GM21825 (cell line): ENCODE data around the gene FMN2.
"Not testable (repeated sequence)": the region's sequence is repeated elsewhere in the genome, so short reads cannot be mapped to it uniquely, and the experiment has no call there.

Source experiments
- ATAC-seq: cut with Tn5 transposase; IDR thresholded peaks from one replicate; pipeline ENCODE4 v1.9.1; 2021; ENCODE audit warnings: mild to moderate bottlenecking, moderate library complexity; ENCODE audit not compliant: unreplicated experiment

FMN2 gene

GRCh38 chr1:240409615-240410014 lies 317.9 kb downstream of the FMN2 start:
- ATAC-seq, result no peak

GRCh38 chr1:240413732-240414131 lies 322.0 kb downstream of the FMN2 start:
- no peak for ATAC-seq

GRCh38 chr1:240414237-240414636 lies 322.6 kb downstream of the FMN2 start:
- ATAC-seq, result no peak

GRCh38 chr1:240415011-240415410 lies 323.3 kb downstream of the FMN2 start:
- ATAC-seq, result not testable (repeated sequence)

GRCh38 chr1:240415532-240415931 lies 323.8 kb downstream of the FMN2 start:
- ATAC-seq, result no peak

- ATAC-seq, result no peak
Measured at GRCh38 chr1:240417317-240417716, 325.6 kb downstream of the FMN2 start.

GRCh38 chr1:240420766-240421165 lies 329.1 kb downstream of the FMN2 start:
- no peak for ATAC-seq

- ATAC-seq, result no peak
Measured at GRCh38 chr1:240423246-240423924, 331.7 kb downstream of the FMN2 start.

GRCh38 chr1:240424740-240425464 lies 333.2 kb downstream of the FMN2 start:
- no peak for ATAC-seq

GRCh38 chr1:240426051-240426450 lies 334.4 kb downstream of the FMN2 start:
- no peak for ATAC-seq

GRCh38 chr1:240435996-240436566 lies 344.4 kb downstream of the FMN2 start:
- no peak for ATAC-seq

- no peak for ATAC-seq
Measured at GRCh38 chr1:240441669-240442068, 350.0 kb downstream of the FMN2 start.

GRCh38 chr1:240445369-240445768 lies 353.7 kb downstream of the FMN2 start:
- no peak for ATAC-seq

GRCh38 chr1:240455228-240455821 lies 363.6 kb downstream of the FMN2 start:
- ATAC-seq, result no peak

- ATAC-seq, result no peak
Measured at GRCh38 chr1:240457203-240457602, 365.5 kb downstream of the FMN2 start.

GRCh38 chr1:240462277-240462676 lies 370.6 kb downstream of the FMN2 start:
- ATAC-seq, result no peak

- no peak for ATAC-seq
Measured at GRCh38 chr1:240462766-240463395, 371.2 kb downstream of the FMN2 start.

GRCh38 chr1:240464099-240464498 lies 372.4 kb downstream of the FMN2 start:
- no peak for ATAC-seq

GRCh38 chr1:240465531-240465940 lies 373.9 kb downstream of the FMN2 start:
- ATAC-seq, result no peak

GRCh38 chr1:240466509-240466908 lies 374.8 kb downstream of the FMN2 start:
- no peak for ATAC-seq

- no peak for ATAC-seq
Measured at GRCh38 chr1:240467895-240468294, 376.2 kb downstream of the FMN2 start.
